GM12878 (cell line): ENCODE results near the gene TMEM255B. TPM values are rescaled to one million over a fixed set of nuclear protein-coding genes. Genes with fewer than 3 reads are reported as not detected.

ENCODE experiments used
- ATAC-seq: fragments of 200-7000 bp; cut with Tn5 transposase; 3 replicates; pipeline ENCODE4 v1.9.1; 2020; ENCODE audit warnings: mild to moderate bottlenecking, moderate library complexity
- BruUV-seq: library from RNA; stranded (reverse); fragments of 400-500 nt; replicated peaks from 2 replicates; lab custom pipeline; 2021; lab: Mats Ljungman, UMichigan
- CTCF ChIA-PET: fragments of 300-600 bp; sonication (Branson Sonifier 250); formaldehyde crosslinking; extraction: SDS; loops from one replicate; lab custom pipeline; 2021; ENCODE audit warnings: inconsistent platforms; lab: Yijun Ruan, JAX
- POLR2A ChIA-PET: fragments of 350-600 bp; formaldehyde crosslinking; extraction: SDS; loops from one replicate; lab custom pipeline; 2021; ENCODE audit warnings: inconsistent platforms; lab: Charles Lee
- RAD21 ChIA-PET: fragments of 300-600 bp; sonication (Branson Sonifier 250); formaldehyde crosslinking; loops from one replicate; lab custom pipeline; 2023; ENCODE audit warnings: antibody characterized with exemption; ENCODE audit not compliant: unreplicated experiment; lab: Charles Lee
- SMC1A ChIA-PET: fragments of 300-600 bp; sonication (Branson Sonifier 250); formaldehyde crosslinking; loops from one replicate; lab custom pipeline; 2023; ENCODE audit not compliant: unreplicated experiment, uncharacterized antibody; lab: Charles Lee
- DNase-seq: peaks from one replicate; pipeline ENCODE4 v3.0.0-alpha.2; 2011; ENCODE audit warnings: low read depth, low spot score
- FAIRE-seq: peaks from 3 replicates; lab custom pipeline; 2011; peaks lifted over from hg19 to GRCh38; lab: Jason Lieb, UNC
- H2AFZ ChIP-seq: 2 replicates; pipeline ENCODE4 v1.6.0; 2011; ENCODE audit warnings: low read depth, low read length, control low read depth; ENCODE audit not compliant: control insufficient read depth
- H3K27ac ChIP-seq: 2 replicates; pipeline ENCODE4 v1.5.1; 2011; ENCODE audit warnings: control low read depth; ENCODE audit not compliant: control insufficient read depth, insufficient read depth
- H3K27me3 ChIP-seq, 2 experiments: replicated peaks in 1 of 2; 2 replicates each; pipeline versions ENCODE4 v1.6.0 to v1.6.1; 2011; ENCODE audit warnings: low read length in 1 of 2; ENCODE audit not compliant: control insufficient read depth in 2 of 2, insufficient read depth in 2 of 2
- H3K36me3 ChIP-seq, 2 experiments: 2 replicates each; pipeline ENCODE4 v1.5.1; 2011; ENCODE audit warnings: low read length in 1 of 2; ENCODE audit not compliant: control insufficient read depth in 2 of 2, insufficient read depth in 2 of 2
- H3K4me1 ChIP-seq: 2 replicates; pipeline ENCODE4 v1.6.1; 2011; ENCODE audit warnings: mild to moderate bottlenecking, low read length, moderate library complexity, mixed read lengths; ENCODE audit not compliant: control insufficient read depth, insufficient read depth
- H3K4me2 ChIP-seq: 2 replicates; pipeline ENCODE4 v1.6.0; 2011; ENCODE audit warnings: control low read depth; ENCODE audit not compliant: control insufficient read depth, insufficient read depth
- H3K4me3 ChIP-seq: fragments of 200-600 bp; sonication (generic); 2 replicates; pipeline ENCODE4 v1.5.1; 2016
- H3K79me2 ChIP-seq: 2 replicates; pipeline ENCODE4 v1.6.0; 2011; ENCODE audit warnings: low read length; ENCODE audit not compliant: control insufficient read depth, insufficient read depth
- H3K9ac ChIP-seq: 2 replicates; pipeline ENCODE4 v1.8.0; 2011; ENCODE audit warnings: low read length, control low read depth, mixed read lengths; ENCODE audit not compliant: control insufficient read depth, insufficient read depth
- H3K9me3 ChIP-seq: replicated peaks from 3 replicates; pipeline ENCODE4 v1.5.1; 2011; ENCODE audit warnings: mild to moderate bottlenecking, low read length; ENCODE audit not compliant: control insufficient read depth, insufficient read depth
- H4K20me1 ChIP-seq: 2 replicates; pipeline ENCODE4 v1.6.0; 2011; ENCODE audit not compliant: control insufficient read depth, insufficient read depth
- ASH2L ChIP-seq: fragments of 300-600, 200-600 bp; sonication (generic); IDR thresholded peaks from 2 replicates; pipeline ENCODE4 v1.6.1; 2017; ENCODE audit warnings: low read depth, mild to moderate bottlenecking, borderline replicate concordance
- ATF7 ChIP-seq: fragments of 450-650 bp; IDR thresholded peaks from 2 replicates; pipeline ENCODE4 v1.6.1; 2016; ENCODE audit warnings: low read depth, mild to moderate bottlenecking
- E2F4 ChIP-seq: IDR thresholded peaks from 2 replicates; pipeline ENCODE4 v1.6.1; 2012; ENCODE audit warnings: low read depth, low read length, improper control_type of control experiment
- FOXM1 ChIP-seq: IDR thresholded peaks from 2 replicates; pipeline ENCODE4 v1.6.1; 2012; ENCODE audit warnings: low read depth, mild to moderate bottlenecking, inconsistent platforms, low read length, moderate library complexity
- HDAC2 ChIP-seq: fragments of 200-600 bp; sonication (generic); IDR thresholded peaks from 2 replicates; pipeline ENCODE4 v1.6.1; 2017
- IRF4 ChIP-seq: IDR thresholded peaks from 2 replicates; pipeline ENCODE4 v1.6.1; 2011; ENCODE audit warnings: low read depth, low read length
- PAX8 ChIP-seq: fragments of 450-650 bp; IDR thresholded peaks from 2 replicates; pipeline ENCODE4 v1.6.1; 2017; ENCODE audit warnings: mild to moderate bottlenecking, moderate library complexity
- RELA ChIP-seq: fragments of 450-650 bp; IDR thresholded peaks from 2 replicates; pipeline ENCODE4 v1.8.0; 2014; ENCODE audit warnings: borderline replicate concordance; ENCODE audit not compliant: partially characterized antibody
- SPI1 ChIP-seq: IDR thresholded peaks from 2 replicates; pipeline ENCODE4 v1.6.1; 2011; ENCODE audit warnings: low read depth, mild to moderate bottlenecking, low read length, moderate library complexity, borderline replicate concordance; ENCODE audit not compliant: insufficient read depth
- SREBF2 ChIP-seq: IDR thresholded peaks from 2 replicates; pipeline ENCODE4 v1.6.1; 2012; ENCODE audit warnings: mild to moderate bottlenecking, low read length
- SUPT20H ChIP-seq: IDR thresholded peaks from 2 replicates; pipeline ENCODE4 v1.6.1; 2011; ENCODE audit warnings: low read depth, mild to moderate bottlenecking, low read length, moderate library complexity, borderline replicate concordance; ENCODE audit not compliant: control insufficient read depth
- WGBS: methylation state at CpG from one replicate; pipeline ENCODE4 v1.1.6; 2016; ENCODE audit warnings: low lambda C conversion rate; ENCODE audit not compliant: insufficient replicate concordance, insufficient coverage; ENCODE audit errors: missing lambda C conversion rate; 5-methylcytosine and 5-hydroxymethylcytosine counted together
- in situ Hi-C: fragments of 300-500 bp; cut with MboI; formaldehyde crosslinking; loops from 9 replicates; pipeline ENCODE4 v1.14.3; 2018; ENCODE audit warnings: mixed read lengths
- intact Hi-C: fragments of 100-400 bp; cut with micrococcal nuclease; formaldehyde crosslinking; loops from one replicate; pipeline ENCODE4 v1.14.2; 2022; ENCODE audit not compliant: unreplicated experiment
- polyA plus RNA-seq, 11 experiments: library from polyadenylated mRNA; depleted of rRNA in 4 of 11; unstranded in 6 of 11; stranded (reverse) in 5 of 11; fragments of >200 nt; fragmentation: Nextera tagmentation in 4 of 11; fragmentation: Illumina TruSeq in 1 of 11; extraction: Ambion mirVana in 4 of 11; extraction: Trizol in 1 of 11; gene quantifications; 1 replicate in 1 of 11; 2 replicates in 10 of 11; pipeline versions ENCODE4 v1.2.1 to v1.2.3, GENCODE V29; 2011 to 2016; ENCODE audit warnings: inconsistent platforms in 2 of 11, missing spikeins in 2 of 11, low read depth in 1 of 11
- total RNA-seq, 4 experiments: library from RNA; depleted of rRNA in 3 of 4; stranded (reverse); fragments of >200 nt in 3 of 4; fragmentation: Illumina TruSeq in 1 of 4; extraction: Trizol in 1 of 4; gene quantifications; 2 replicates each; pipeline versions ENCODE4 v1.2.1 to v1.2.3, GENCODE V29; 2013 to 2021
- TF ChIP-seq, protein P1 (sequence below): fragments of 450-650 bp; IDR thresholded peaks from 2 replicates; pipeline ENCODE4 v1.6.1; 2017; ENCODE audit warnings: mild to moderate bottlenecking

TMEM255B gene
- total and polyA plus RNA-seq, 10 of the 15 experiments (the other 5 are each of a cell fraction or from before 2014, with no cell fraction given) = 0.04 to 0.62 (median 0.13) TPM; not detected in 3

DNA sequence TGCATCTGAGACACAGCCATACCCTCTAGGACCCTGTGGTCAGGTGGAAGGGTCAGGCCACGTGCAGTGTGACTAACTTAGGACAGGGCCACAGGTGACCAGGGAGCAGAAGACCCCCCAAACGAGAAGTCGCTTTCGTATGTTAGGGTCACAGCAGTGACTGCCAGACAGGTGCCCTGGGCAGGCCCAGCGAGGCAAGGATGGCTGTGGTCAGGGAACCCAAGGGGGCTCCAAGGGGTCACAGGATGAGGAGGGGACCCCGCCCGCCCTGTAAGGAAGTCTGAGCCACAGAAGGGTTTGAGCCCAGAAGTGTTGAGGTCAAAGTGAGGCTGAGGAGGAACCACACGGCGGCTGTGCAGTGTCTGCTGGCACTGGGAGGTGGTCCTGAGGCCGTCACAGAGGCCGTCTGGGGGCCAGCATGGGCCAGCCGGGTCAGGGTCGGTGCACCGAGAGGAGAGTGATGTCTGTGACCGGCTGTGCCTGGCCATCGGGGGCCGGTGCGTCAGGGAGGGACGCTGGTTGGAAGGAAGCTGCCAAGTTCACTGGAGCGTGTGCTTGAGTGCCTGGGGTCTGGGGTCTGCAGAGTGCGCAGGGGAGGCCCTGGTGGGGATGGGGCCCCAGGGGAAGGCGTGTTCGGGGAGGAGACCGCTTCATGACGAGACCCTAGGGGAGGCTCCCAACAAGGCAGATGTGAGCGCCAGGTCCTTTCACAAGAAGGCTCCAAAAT lies 24.8 kb upstream of the TMEM255B start:
- H3K27ac ChIP-seq = no peak overlapping the region
- no peak overlapping the region for H2AFZ ChIP-seq
- DNase-seq (no peak), ATAC-seq (no peak), FAIRE-seq (no peak)
- no peaks in the 10 kb centered on the region for H3K4me1 ChIP-seq
- H3K4me2 ChIP-seq = no peak overlapping the region
- no peaks in the 10 kb centered on the region for H3K36me3 ChIP-seq
- H3K79me2 ChIP-seq = no peaks in the 10 kb centered on the region
- in situ Hi-C loops (no loop called here), intact Hi-C loops (no loop called here)
- H3K4me3 ChIP-seq = no peak overlapping the region
- 54% methylated on average over 26 of the region's 26 CpGs for WGBS
- SMC1A ChIA-PET = no interaction called here
- RAD21 ChIA-PET = no interaction called here
- POLR2A ChIA-PET = no interaction called here
- H3K9me3 ChIP-seq = no peaks in the 10 kb centered on the region; the same call in 2 of the 3 replicates
- no peak overlapping the region for H3K9ac ChIP-seq
- CTCF ChIA-PET = no interaction called here
- no TSS peak for BruUV-seq
- H3K27me3 ChIP-seq = no peaks in the 10 kb centered on the region; a peak in 1 of 4 replicates
- H4K20me1 ChIP-seq = no peaks in the 10 kb centered on the region
- TF ChIP-seq SREBF2 (no peak), FOXM1 (no peak), SPI1 (no peak), ATF7 (no peak), RELA (no peak), ASH2L (no peak), HDAC2 (no peak), E2F4 (no peak), IRF4 (no peak), PAX8 (no peak), SUPT20H (no peak)
- TF ChIP-seq, protein P1, sequence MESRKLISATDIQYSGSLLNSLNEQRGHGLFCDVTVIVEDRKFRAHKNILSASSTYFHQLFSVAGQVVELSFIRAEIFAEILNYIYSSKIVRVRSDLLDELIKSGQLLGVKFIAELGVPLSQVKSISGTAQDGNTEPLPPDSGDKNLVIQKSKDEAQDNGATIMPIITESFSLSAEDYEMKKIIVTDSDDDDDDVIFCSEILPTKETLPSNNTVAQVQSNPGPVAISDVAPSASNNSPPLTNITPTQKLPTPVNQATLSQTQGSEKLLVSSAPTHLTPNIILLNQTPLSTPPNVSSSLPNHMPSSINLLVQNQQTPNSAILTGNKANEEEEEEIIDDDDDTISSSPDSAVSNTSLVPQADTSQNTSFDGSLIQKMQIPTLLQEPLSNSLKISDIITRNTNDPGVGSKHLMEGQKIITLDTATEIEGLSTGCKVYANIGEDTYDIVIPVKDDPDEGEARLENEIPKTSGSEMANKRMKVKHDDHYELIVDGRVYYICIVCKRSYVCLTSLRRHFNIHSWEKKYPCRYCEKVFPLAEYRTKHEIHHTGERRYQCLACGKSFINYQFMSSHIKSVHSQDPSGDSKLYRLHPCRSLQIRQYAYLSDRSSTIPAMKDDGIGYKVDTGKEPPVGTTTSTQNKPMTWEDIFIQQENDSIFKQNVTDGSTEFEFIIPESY = no peak
